GM21737 (cell line): ENCODE results near the gene IL17RD.
"Not testable (repeated sequence)": the region's sequence is repeated elsewhere in the genome, so short reads cannot be mapped to it uniquely, and the experiment has no call there.

Experiments
- ATAC-seq: cut with Tn5 transposase; IDR thresholded peaks from one replicate; pipeline ENCODE4 v1.9.1; 2021; ENCODE audit warnings: mild to moderate bottlenecking, moderate library complexity; ENCODE audit not compliant: unreplicated experiment

IL17RD gene

DNA sequence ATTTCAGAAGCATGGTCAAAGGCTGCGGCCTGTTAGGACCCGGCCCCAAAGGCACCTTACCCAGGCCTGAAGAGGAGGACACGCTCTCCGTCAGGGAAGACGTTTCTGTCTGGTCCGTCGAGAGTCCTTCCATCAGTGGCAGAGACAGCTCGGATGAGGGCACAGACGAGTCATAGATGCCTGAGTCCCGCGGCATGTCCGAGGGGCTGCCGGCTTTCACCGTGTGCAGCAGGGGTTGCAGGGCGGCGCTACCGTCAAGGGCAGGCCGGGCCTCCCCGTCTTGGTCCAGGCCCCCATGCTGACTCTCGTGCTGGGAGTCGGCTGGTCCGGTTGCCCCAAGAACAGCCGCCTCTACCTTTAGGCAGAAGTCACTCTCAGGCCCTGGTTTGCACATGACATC lies 67.6 kb downstream of the IL17RD start:
- ATAC-seq: no peak

DNA sequence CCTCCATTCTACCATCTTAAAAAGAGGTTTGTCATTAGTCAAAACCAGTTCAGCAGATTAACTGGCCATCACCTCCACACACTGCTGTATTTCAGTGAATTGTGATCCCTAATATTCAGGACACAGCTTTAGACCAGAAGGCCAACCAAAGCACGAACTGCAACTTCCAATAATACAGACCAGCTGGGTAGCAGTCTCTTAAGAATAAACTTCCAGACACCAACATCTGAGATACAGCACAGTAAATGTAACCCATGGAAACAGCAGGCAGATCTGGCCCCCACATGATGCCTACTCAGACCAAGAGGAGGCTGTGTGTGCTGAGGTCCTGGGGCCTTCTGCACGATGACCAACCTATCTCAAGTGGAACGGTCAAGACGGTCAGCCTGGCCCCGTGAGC lies 69.8 kb downstream of the IL17RD start:
- no peak for ATAC-seq

DNA sequence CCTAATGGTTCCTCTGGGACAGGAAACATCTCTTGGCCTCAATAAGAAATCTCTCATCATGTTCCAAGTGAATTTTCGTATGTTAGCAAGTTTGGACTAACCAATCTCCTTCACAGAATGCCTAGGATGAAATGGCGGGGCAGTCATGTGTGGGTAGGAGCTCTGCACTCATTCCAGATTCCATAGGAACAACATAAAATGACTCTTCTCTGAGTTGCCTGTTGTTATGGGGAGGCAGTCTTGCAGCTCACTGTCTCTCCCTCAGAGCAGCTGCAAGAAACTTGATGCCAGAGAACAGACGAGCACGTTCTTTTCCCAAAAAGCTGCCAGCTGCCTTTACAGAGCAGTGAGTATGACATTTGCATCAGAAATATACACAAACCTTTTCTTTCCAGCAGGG lies 70.6 kb downstream of the IL17RD start:
- no peak for ATAC-seq

DNA sequence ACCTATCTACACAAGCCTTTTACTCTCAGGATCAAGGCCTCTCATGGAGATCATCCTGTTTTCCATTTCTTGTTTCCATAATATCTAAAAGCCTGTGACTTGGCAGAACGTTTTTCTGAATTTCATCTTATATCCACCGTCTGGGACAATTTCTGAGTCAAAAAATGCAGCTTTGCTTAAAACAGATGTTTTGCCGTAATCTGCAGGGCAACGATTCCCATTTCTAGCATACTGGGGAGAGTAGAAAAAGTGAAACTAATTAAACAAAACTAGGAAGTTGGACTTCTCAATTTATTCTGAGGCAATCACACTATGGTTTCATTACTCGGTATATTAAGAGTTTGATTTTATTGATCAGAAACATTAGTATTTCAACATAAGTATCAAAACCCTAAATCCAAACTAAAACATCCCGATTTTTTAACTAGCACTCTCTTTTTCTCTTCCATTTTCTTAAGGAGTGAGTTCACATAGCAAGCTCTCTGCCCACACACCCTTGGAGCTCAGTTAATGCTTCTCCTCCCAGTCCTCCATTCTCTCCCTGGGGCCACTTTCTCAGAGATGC lies 71.1 kb downstream of the IL17RD start:
- ATAC-seq: no peak

DNA sequence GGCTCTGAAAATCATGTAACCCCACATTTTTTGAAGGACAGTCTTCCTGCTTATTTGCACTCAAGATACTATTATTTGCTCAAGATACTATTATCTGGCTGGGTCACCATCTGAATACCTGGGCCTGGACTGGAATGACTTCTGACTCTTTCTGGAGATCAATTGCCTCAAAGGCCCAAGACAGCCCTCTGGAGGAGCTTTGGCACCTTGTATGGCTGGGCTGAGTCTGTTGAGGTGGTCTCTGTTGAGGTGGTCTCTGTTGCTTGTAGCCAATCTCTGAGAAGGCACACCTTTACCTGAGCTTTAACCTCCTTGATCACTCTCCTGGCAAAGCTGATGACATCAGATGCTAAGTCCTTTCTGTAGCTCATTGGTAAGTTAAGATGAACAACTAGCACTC lies 71.7 kb downstream of the IL17RD start:
- no peak for ATAC-seq

DNA sequence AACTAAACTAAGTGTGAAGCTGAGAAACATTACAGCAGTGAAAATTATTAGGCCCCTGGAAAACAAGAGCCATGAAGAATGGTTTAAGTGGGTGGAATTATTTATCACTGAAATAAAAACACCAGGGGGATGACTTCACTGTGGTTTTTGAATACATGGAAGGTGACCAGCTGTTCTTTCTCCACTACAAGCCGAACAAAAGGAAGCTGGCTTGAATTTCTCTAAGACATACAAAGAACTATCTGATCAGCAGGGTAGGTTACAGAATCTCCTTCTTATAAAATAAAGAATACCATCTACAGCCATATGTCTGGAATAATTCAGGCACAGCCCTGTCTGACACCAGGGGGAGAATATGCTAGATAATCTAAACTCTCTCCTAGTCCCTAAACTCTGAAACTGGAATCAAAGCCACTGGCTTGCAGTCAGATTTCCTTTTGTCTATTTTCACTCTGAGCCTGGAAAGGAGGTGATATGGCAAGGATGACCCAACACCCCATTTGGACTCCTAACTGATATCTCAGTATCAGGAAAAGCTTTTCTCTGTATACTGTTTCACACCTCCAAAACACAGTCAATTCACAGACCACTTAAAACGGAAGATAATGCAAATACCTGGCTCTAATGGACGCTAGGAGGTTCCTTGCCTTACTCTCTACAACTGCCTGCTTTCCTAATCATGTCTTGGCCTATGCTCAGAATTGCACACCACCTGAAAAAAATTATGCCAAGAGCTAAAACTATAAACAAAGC lies 73.5 kb downstream of the IL17RD start:
- ATAC-seq: no peak

DNA sequence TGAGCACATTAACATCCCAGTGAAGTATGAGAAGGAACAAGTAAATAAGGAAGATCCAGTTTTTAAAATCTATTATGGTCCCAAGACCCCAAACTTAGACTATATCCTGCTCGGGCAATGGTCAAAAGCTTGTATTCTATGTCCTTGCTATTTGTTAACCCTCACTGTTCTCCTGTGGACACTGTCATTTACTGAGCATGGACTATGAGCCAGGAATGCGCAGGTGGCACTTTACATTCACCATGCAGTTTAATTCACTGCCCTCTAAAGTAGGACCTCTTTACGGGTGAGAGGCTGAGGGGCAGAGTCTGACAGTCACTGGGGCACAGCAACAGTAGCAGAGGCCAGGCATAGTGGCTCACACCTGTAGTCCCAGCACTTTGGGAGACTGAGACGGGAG lies 76.1 kb downstream of the IL17RD start:
- no peak for ATAC-seq

DNA sequence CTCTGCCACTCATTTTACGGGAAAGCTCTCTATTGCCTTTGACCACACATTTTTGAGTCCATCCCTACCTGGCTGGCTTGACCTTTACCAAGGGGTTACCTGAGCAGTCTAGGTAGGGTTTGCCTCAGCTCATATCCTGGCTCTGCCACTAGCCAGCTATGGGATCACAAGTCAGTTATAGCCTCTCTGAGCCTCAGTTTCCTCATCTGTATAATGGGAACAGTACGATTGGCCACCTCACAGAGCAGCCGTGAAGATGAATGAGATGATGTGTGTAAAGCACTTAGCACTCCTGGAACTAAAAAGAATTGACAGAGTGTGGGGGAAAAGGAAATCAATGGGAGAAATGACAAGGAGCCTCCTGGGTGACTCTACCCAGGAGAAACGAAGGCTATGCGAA lies 76.7 kb downstream of the IL17RD start:
- ATAC-seq: no peak

DNA sequence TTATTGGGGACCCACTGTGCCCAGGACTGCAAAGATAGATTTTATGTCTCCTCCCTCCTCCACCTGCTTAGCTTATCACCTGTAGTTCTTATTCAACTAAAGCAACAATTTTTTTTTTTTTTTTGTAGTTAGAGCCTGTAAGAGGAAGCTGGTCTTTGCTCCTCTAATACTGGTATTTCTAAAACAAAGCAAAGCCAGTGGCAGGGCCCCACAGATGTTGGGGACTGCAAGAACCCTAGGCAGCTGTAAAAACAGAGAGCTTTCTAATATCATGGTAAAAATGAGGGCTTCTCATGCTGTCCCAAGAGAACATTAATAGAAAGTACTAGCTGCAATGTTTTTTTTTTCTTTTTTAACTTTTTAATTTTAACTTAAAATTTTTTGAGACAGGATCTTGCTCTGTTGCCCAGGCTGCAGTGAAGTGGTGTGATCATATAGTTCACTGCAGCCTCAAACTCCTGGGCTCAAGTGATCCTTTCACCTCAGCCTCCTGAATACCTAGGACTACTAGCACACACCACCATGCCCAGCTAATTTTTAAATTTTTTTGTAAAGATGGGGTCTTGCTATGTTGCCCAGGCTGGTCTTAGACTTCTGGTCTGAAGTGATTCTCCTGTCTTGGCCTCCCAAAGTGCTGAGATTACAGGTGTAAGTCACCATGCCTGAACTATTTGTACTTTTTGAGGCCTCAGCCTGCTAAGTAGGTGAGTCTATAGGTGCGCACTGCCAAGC lies 77.6 kb downstream of the IL17RD start:
- ATAC-seq: no peak

DNA sequence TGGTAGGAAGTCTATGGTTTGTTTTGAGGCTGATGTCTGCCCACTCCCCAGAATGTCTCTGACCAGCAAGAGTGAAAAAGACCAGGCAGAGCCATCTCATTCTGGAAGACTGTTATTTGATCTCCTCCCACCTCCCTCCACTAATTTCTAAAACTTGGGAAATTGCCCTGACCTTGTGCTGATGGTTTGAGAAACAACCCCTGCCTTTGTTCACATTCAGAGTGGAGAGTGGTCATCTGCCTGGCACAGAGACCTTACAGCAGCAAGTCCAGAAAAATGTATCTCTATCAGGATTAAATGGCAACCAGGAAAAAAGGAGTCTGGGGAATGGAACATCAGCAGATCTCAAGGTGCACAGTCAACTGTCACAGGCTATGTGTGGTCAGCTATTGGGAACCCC lies 79.0 kb downstream of the IL17RD start:
- no peak for ATAC-seq

DNA sequence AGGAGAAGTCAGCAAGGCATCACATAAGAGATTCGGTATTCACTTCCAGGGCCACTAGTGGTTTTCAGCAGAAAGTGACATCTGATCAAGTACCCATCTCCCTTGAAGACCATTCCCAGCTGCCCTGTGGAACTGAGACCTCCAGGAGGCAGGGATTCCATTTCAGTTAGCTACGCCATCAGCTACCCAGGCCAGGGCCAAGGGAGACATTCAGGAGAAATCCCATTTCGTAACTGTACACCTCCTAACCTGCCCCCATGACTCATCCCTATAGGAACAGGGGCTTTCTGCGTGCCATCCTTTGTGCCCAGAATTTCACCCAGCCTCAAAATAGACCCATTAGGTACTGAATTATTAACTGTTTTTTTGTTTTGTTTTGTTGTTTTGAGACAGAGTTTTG lies 79.9 kb downstream of the IL17RD start:
- ATAC-seq: no peak

DNA sequence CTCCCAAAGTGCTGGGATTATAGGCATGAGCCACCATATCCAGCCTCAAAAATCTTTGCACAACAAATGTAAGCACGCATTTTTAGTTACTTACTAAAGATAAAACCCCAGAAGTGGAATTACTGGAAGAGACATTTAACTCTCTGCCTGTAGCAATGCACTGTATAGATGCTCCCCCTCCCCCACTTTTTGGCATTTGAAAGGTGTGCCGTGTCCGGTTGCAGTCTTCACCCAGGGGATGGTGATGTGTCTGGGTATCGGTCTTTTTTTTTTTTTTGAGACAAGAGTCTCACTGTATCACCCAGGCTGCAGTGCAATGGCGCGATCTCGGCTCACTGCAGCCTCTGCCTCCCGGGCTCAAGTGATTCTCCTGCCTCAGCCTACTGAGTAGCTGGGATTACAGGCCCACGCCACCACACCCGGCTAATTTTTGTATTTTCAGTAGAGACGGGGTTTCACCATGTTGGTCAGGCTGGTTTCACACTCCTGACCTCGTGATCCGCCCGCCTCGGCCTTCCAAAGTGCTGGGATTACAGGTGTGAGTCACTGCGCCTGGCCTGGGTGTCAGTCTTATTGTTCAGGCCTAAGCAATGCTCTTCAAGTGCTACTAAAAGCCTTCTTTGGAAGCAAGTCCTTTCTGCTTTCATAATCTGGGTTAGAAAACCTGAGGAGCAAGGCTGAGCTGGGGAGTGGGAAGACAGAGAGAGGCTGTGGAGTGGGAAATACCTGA lies 81.7 kb downstream of the IL17RD start:
- ATAC-seq: not testable (repeated sequence)

DNA sequence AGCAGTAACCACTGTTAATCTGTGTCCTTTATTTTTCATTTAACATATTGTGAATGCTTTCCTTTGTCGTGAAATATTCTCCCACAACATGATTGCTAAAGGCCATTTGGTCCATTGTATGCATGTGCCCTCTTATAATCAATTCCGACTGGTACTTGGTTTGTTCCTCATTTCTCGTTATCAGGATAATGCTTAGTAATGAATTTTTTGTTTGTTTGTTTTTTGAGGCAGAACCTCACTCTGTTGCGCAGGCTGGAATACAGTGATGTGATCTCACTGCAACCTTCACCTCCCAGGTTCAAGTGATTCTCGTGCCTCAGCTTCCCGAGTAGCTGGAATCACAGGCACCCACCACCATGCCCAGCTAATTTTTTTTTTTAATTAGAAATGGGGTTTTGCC lies 82.7 kb downstream of the IL17RD start:
- no peak for ATAC-seq

DNA sequence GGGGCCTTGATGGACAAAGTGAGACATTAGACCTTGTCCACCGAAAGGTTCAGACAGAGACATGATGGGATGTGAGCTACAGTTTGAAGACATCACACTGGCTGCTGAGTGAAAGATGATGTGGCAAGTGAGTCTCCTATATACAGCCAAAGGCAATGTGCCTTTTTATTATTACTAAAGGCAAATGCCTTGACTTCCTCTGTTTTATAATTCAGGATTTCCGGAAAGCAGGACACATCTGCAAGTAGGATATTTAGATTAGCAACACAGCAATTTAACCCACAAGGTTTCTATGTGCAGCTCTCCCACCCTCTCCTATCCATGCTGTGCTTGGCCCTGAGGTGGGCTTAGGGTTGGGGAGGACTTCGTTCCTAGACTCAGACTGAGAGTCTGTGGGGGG lies 84.0 kb downstream of the IL17RD start:
- no peak for ATAC-seq

DNA sequence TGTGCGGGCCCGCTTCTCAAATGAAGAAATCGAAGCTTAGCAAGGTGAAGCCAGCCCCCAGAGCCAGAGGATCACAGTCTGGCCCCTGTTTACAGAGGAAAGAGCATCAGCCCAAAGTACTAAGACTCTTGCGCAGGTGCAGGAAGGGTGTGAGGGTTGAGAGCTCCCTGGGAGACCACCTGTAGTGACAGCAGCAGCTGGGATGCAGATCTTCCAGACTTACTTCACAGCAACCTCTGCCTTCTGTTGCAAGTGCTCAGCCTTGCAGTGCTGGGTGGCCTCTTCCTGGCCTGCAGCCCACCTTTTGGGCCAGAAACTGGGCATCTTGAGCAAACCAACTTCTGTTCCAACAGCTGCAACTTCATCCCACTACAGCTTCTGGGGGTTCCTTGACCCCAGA lies 85.0 kb downstream of the IL17RD start:
- ATAC-seq: no peak

DNA sequence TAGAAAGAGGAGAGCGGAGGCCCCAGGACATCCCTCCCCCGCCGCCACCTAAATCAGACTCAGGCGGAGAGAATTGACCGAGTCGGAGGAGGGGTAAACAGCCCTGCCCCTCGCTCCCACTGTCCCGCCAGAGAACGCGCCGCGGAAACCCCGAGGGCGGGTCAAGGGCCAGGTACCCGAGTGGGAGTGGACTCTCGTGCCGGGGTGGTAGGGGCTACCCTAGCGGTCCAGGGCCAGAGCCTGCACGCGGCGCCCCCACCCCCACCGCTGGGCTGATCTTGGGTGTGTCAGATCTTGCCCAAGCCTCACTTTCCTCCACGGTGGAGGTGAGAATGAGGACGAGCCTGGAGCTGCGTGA lies 85.7 kb downstream of the IL17RD start:
- ATAC-seq: no peak

DNA sequence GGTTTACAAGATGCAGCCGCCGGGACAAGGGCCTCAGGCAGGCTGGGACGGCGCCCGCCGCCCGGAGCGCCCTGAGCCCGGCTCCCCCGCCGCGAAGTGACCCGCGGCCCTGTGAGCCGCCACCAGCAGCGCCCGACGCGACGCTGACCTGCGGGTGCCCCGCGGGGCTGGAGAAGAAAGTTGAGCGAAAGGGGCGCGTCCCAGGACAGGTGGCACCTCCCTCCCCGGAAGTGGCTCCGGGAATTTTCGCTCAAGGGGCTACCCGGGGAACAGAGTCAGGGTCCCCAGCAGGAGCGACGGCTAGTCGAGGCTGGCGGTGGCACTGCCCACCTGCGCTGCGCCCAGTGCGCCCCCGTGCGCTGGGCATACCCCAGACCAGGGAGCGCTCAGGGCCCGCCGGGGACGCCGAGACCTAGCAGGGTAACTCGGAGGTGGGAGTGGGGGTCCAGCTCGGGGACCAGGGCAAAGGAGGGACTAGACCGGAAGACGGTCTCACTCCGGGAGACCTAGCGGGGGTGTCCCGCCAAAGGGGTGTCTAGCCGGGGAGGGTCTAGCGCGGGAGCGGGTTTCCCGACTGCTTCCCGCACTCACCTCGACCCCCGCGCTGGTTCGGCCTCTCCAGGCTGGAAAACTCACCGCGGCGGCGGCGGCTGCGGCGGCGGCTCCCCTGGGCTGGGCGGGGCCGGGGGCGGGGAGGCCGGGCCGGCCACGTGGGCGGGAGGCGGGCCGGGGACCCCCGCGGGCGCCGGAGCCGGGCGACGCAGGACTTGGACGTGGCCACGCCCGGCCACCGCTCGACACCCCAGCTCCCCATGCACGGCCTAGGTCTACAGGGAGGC lies 86.3 kb downstream of the IL17RD start:
- no peak for ATAC-seq

DNA sequence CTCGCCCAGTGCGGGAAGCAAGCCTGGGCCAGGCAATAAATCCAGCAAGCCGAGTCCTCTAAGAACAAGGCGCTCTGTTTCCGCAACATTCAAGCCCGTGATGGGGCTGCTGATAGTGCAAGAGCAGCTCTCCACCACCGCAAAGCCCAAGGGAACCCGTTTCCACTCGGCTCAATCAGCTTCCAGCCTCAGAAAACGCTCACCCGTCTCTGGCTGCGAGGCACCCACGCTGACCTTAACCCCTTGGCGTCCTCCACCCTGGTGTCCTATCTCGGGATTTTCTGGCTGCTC lies 86.9 kb downstream of the IL17RD start:
- no peak for ATAC-seq

DNA sequence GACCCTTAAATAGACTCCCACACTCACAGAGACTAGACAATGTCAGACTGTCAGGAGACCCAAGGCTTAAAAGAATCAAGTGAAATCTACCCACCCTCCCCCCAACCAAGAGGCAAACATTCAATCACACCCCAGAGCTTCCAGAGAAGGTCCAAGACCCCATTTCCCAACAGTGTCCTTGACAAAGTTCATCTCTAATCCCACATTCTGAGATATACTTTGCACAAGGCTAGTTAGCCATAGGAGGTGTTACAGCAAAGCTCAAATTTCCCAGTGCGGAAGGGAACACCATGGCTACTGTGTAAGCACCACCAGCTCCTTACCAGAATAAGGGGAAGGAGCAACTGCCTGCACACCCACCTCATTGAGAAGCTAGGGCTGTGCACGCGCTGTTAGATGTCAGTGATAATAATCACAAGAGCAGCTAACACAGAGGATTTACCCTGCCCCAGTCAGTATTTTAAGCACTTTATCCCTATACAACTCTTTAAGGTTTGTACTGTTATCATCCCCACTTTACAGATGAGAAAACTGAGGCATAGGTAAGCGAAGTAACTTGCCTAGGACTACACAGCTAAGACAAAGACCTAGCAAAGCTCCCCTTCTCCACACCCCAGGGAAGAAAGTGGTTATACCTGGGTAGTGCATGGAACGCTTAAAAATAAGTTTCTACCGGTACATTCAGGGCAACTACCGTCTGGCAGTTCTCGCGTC lies 87.4 kb downstream of the IL17RD start:
- no peak for ATAC-seq

DNA sequence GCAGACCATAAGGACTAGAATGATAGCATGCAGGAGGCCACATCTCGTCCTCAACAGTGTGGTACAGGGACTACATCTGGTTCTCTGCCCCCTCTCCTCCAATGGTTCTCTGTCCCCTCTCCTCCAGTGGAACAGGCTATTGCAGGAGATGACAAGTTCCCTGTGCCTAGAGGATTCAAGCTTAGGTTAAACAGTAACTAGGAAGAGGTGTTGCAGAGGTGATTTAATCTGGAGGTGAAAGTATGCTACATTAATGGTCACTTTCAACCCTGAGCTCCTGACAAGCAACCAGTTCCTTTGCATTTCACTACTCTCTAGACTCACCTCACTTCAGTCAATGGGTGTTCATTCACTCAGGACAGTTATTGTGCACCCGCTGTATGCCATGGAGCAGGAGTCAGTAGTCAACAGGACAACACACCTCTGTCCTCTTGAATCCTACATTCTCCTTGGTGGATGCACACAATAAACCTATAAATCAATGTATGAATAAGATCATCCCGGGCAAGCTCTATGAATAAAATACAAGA lies 88.7 kb downstream of the IL17RD start:
- ATAC-seq: no peak
